PC-9 (cell line): ENCODE data around the gene WFDC1.

Experiments used
- CTCF ChIP-seq: fragments of 200-600 bp; sonication (generic); conservative IDR thresholded peaks from 2 replicates; pipeline ENCODE4 v1.6.1; 2017; ENCODE audit warnings: mixed run types, antibody characterized with exemption, mild to moderate bottlenecking, moderate library complexity
- EZH2 ChIP-seq: fragments of 200-600 bp; sonication (generic); IDR thresholded peaks from 2 replicates; pipeline ENCODE4 v1.8.0; 2017; ENCODE audit warnings: antibody characterized with exemption, low read depth

GRCh38 chr16:84288902-84289301 is 5.8 kb upstream of the WFDC1 start:
- TF ChIP-seq CTCF (no peak), EZH2 (no peak)
